OCI-LY3 (cell line): ENCODE measurements around the gene GLIS1.

Experiments used
- H2AFZ ChIP-seq: fragments of 200-600, 300-600 bp; shearing (Covaris generic); 2 replicates; pipeline ENCODE4 v1.6.0; 2014; ENCODE audit warnings: antibody characterized with exemption, low read depth, low read length
- H3K27ac ChIP-seq: fragments of 200-600, 300-600 bp; sonication (generic); 2 replicates; pipeline ENCODE4 v1.5.1; 2014; ENCODE audit warnings: mild to moderate bottlenecking, low read length, moderate library complexity, mixed read lengths
- H3K27me3 ChIP-seq: fragments of 200-600, 300-600 bp; sonication (generic); 2 replicates; pipeline ENCODE4 v1.6.1; 2014; ENCODE audit warnings: low read depth, low read length, mixed read lengths
- H3K36me3 ChIP-seq: fragments of 200-600, 300-600 bp; sonication (generic); replicated peaks from 2 replicates; pipeline ENCODE3; 2014; ENCODE audit warnings: low read depth, low read length, mixed read lengths
- H3K4me1 ChIP-seq: fragments of 300-600, 200-600 bp; sonication (generic); 2 replicates; pipeline ENCODE4 v1.6.1; 2014; ENCODE audit warnings: low read length, mixed read lengths
- H3K4me2 ChIP-seq: fragments of 200-600, 300-600 bp; sonication (generic); 2 replicates; pipeline ENCODE4 v1.6.1; 2014; ENCODE audit warnings: low read length, mixed read lengths
- H3K4me3 ChIP-seq: fragments of 300-600, 200-600 bp; sonication (generic); 2 replicates; pipeline ENCODE4 v1.5.1; 2014; ENCODE audit warnings: antibody characterized with exemption, mild to moderate bottlenecking, low read length, moderate library complexity
- H3K79me2 ChIP-seq: fragments of 300-600, 200-600 bp; shearing (Covaris generic); 2 replicates; pipeline ENCODE4 v1.6.1; 2014; ENCODE audit warnings: mild to moderate bottlenecking, low read length, mixed read lengths
- H3K9ac ChIP-seq: fragments of 300-600, 200-600 bp; shearing (Covaris generic); 2 replicates; pipeline ENCODE4 v1.6.0; 2014; ENCODE audit warnings: mild to moderate bottlenecking, low read length, moderate library complexity
- H3K9me3 ChIP-seq: fragments of 200-600, 300-600 bp; shearing (Covaris generic); 2 replicates; pipeline ENCODE4 v1.6.1; 2014; ENCODE audit warnings: low read length, mixed read lengths; ENCODE audit not compliant: insufficient read depth
- H4K20me1 ChIP-seq: fragments of 200-600, 300-600 bp; sonication (generic); 2 replicates; pipeline ENCODE4 v1.6.1; 2016; ENCODE audit warnings: low read length, mixed read lengths; ENCODE audit not compliant: insufficient read depth
- EZH2phosphoT487 ChIP-seq: fragments of 200-600 bp; shearing (Covaris generic); IDR thresholded peaks from 2 replicates; pipeline ENCODE4 v1.6.1; 2018; ENCODE audit warnings: antibody characterized with exemption, mixed run types, low read depth
- TF ChIP-seq, protein P1 (sequence below): fragments of 200-600, 300-600 bp; sonication (generic); IDR thresholded peaks from 2 replicates; pipeline ENCODE4 v1.5.1; 2014; ENCODE audit warnings: antibody characterized with exemption, low read length, low read depth

The GLIS1 gene

DNA sequence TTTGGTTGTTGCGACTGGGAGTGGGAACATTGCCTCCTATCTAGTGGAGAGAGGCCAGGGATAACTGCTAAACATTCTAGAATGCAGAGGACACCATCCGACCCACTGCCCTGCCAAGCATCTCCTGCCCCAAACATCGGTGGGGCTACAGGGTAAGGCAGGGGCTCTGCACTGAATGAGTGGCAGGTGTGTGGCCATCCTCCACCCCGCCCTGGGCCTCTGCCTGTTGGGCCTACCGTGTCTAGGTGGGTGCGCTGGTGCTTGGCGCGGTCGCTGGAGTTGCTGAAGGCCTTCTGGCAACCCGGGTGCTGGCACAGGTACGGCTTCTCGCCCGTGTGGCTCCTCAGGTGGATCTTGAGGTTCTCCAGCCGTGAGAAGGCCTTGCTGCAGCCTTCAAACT is 209.4 kb downstream of the GLIS1 start:
- Histone ChIP-seq H4K20me1 (no peaks in the 10 kb centered on the region), H3K9ac (no peak overlapping the region), H3K27me3 (no peaks in the 10 kb centered on the region; the same call in 1 of the 2 replicates), H3K27ac (no peak overlapping the region), H3K4me2 (no peak overlapping the region), H3K36me3 (no peaks in the 10 kb centered on the region), H3K9me3 (no peaks in the 10 kb centered on the region), H3K79me2 (no peaks in the 10 kb centered on the region), H3K4me1 (no peaks in the 10 kb centered on the region), H3K4me3 (no peak overlapping the region), H2AFZ (no peak overlapping the region)
- TF ChIP-seq, protein P1, sequence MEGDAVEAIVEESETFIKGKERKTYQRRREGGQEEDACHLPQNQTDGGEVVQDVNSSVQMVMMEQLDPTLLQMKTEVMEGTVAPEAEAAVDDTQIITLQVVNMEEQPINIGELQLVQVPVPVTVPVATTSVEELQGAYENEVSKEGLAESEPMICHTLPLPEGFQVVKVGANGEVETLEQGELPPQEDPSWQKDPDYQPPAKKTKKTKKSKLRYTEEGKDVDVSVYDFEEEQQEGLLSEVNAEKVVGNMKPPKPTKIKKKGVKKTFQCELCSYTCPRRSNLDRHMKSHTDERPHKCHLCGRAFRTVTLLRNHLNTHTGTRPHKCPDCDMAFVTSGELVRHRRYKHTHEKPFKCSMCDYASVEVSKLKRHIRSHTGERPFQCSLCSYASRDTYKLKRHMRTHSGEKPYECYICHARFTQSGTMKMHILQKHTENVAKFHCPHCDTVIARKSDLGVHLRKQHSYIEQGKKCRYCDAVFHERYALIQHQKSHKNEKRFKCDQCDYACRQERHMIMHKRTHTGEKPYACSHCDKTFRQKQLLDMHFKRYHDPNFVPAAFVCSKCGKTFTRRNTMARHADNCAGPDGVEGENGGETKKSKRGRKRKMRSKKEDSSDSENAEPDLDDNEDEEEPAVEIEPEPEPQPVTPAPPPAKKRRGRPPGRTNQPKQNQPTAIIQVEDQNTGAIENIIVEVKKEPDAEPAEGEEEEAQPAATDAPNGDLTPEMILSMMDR: no peak
- no peak for TF ChIP-seq EZH2phosphoT487

DNA sequence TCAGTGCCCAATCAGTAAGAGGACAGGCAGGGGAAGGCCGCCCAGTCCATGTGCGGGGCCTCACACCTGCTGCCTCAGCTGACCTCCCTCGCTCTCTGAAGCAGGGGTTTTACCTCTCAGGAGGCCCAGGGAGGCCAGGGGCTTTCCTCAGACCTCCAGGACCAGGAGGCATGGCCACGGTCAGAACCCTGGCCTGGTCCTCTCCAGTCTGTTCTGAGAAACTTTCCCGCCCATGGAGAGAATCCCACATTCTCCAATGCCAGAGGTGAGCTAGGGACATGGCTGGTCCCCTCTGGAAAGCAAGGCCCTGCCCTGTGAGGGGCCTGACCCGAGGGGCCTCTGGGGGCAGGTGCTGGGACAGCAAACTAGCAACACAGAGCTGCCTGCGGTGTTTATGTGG is 211.6 kb downstream of the GLIS1 start:
- no peaks in the 10 kb centered on the region for H3K27me3 ChIP-seq
- no peak overlapping the region for H3K9ac ChIP-seq
- H4K20me1 ChIP-seq: no peaks in the 10 kb centered on the region

DNA sequence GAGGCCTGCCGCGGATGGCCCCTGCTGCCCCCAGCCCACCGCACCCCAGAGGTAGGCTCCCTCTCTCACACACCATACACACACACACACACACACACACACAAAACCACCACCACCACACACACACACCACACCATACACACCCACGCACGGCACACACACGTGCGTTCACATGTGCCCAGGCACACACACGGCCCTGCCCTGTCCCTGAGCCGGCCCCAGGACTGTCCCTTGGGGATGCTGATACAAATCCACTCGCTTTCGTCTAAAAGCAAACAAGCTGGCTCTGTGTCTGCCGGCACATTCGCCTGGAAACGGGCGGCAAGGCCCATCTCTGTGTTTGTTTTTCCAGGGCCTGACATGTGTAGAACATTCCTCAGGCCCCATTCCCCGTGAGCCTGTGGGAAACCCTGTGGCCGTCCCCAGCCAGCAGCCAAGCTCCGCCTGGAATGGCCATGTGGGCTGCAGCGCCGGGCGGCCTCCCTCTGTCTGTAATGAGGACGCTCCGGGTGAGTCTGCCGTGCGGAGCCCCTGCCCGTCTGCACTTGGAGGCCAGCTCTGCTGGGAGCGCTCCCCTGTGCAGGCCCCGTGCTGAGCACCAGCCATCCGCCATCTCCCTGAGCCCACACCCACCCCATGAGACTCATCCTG is 212.4 kb downstream of the GLIS1 start:
- H3K4me3 ChIP-seq: no peak overlapping the region
- no peak overlapping the region for H2AFZ ChIP-seq
- H3K27ac ChIP-seq: no peak overlapping the region
- H3K9ac ChIP-seq: no peak overlapping the region
- no peaks in the 10 kb centered on the region for H4K20me1 ChIP-seq
- no peaks in the 10 kb centered on the region for H3K4me1 ChIP-seq
- no peaks in the 10 kb centered on the region for H3K36me3 ChIP-seq
- TF ChIP-seq EZH2phosphoT487: no peak
- TF ChIP-seq, protein P1: no peak
- H3K9me3 ChIP-seq: no peaks in the 10 kb centered on the region
- H3K27me3 ChIP-seq: no peaks in the 10 kb centered on the region
- H3K4me2 ChIP-seq: no peak overlapping the region
- no peaks in the 10 kb centered on the region for H3K79me2 ChIP-seq

More for the DNA sequence above, 211.6 kb downstream of the GLIS1 start:
- no peak for TF ChIP-seq EZH2phosphoT487
- TF ChIP-seq, protein P1: no peak
- Histone ChIP-seq H3K36me3 (no peaks in the 10 kb centered on the region), H3K4me1 (no peaks in the 10 kb centered on the region), H3K79me2 (no peaks in the 10 kb centered on the region), H3K4me3 (no peak overlapping the region), H2AFZ (no peak overlapping the region), H3K27ac (no peak overlapping the region), H3K4me2 (no peak overlapping the region), H3K9me3 (no peaks in the 10 kb centered on the region)

DNA sequence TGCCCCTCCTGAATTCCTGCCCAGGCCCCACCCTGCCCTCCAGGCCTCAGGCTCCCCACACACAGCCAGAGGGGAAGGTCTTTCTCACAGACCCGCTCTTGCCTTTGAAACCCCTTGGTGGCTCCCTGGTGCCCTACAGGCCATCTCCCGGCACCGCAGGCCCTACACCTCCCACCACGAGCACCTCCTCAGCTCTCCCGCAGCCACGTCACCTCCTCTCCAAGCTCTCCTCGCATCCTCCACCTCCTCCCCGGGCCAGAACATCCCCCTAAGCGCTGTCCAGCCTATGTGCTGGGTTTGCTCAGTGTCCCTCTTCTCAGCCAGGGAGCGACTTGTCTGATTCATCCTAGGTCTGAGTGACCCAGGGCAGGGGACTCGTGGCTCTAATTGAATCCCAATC is 213.4 kb downstream of the GLIS1 start:
- no peaks in the 10 kb centered on the region for H3K36me3 ChIP-seq
- TF ChIP-seq, protein P1: no peak
- no peak for TF ChIP-seq EZH2phosphoT487
- no peaks in the 10 kb centered on the region for H3K9me3 ChIP-seq
- no peak overlapping the region for H2AFZ ChIP-seq
- no peaks in the 10 kb centered on the region for H3K27me3 ChIP-seq
- no peaks in the 10 kb centered on the region for H3K4me1 ChIP-seq
- H4K20me1 ChIP-seq: no peaks in the 10 kb centered on the region
- no peak overlapping the region for H3K9ac ChIP-seq
- H3K27ac ChIP-seq: no peak overlapping the region
- no peaks in the 10 kb centered on the region for H3K79me2 ChIP-seq
- H3K4me2 ChIP-seq: no peak overlapping the region
- H3K4me3 ChIP-seq: no peak overlapping the region
